ENCODE results near the gene SEMA3E. TPM values are rescaled to one million over a fixed set of nuclear protein-coding genes. Genes with fewer than 3 reads are reported as not detected.

Gene SEMA3E
- total and polyA plus RNA-seq, 8 donors, result 0.23 to 2.0 (median 0.97) TPM

GRCh38 chr7:83414947-83415346 lies 234.0 kb downstream of the SEMA3E start:
- H3K4me3 ChIP-seq, result no peak overlapping the region
- intact Hi-C loops (cut with DNase I), result loop anchor here in 1 of 3 donors (5.0 kb wide), 1 partner anchor 242 kb away; no protein-coding TSS in a partner anchor
- H3K4me1 ChIP-seq, result no peaks in the 10 kb centered on the region
- no peaks in the 10 kb centered on the region for H3K9me3 ChIP-seq
- 8 to 14% methylated on average over 2 of the region's 2 CpGs for WGBS, 2 donors
- FAIRE-seq (no peak), DNase-seq (no peak), ATAC-seq (no peak)
- H3K27me3 ChIP-seq, result no peaks in the 10 kb centered on the region
- H3K36me3 ChIP-seq, result no peaks in the 10 kb centered on the region
- TF ChIP-seq, protein P1, sequence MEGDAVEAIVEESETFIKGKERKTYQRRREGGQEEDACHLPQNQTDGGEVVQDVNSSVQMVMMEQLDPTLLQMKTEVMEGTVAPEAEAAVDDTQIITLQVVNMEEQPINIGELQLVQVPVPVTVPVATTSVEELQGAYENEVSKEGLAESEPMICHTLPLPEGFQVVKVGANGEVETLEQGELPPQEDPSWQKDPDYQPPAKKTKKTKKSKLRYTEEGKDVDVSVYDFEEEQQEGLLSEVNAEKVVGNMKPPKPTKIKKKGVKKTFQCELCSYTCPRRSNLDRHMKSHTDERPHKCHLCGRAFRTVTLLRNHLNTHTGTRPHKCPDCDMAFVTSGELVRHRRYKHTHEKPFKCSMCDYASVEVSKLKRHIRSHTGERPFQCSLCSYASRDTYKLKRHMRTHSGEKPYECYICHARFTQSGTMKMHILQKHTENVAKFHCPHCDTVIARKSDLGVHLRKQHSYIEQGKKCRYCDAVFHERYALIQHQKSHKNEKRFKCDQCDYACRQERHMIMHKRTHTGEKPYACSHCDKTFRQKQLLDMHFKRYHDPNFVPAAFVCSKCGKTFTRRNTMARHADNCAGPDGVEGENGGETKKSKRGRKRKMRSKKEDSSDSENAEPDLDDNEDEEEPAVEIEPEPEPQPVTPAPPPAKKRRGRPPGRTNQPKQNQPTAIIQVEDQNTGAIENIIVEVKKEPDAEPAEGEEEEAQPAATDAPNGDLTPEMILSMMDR (IDR thresholded peaks at IDR 0.05), result no peak
- H3K27ac ChIP-seq, result no peak overlapping the region

GRCh38 chr7:83413831-83414230 lies 235.1 kb downstream of the SEMA3E start:
- Histone ChIP-seq H3K36me3 (no peaks in the 10 kb centered on the region), H3K4me1 (no peaks in the 10 kb centered on the region), H3K27me3 (no peaks in the 10 kb centered on the region), H3K9me3 (no peaks in the 10 kb centered on the region), H3K4me3 (no peak overlapping the region), H3K27ac (no peak overlapping the region)
- ATAC-seq (no peak), DNase-seq (peak in 1 of 6 donors; percentile 9), FAIRE-seq (no peak)
- WGBS, 2 donors, result 17 to 22% methylated on average over 4 of the region's 4 CpGs
- TF ChIP-seq, protein P1 (IDR thresholded peaks at IDR 0.05), result no peak
- intact Hi-C loops (cut with DNase I), result loop anchor here in 1 of 3 donors (5.0 kb wide), 1 partner anchor 243 kb away; no protein-coding TSS in a partner anchor

DNA sequence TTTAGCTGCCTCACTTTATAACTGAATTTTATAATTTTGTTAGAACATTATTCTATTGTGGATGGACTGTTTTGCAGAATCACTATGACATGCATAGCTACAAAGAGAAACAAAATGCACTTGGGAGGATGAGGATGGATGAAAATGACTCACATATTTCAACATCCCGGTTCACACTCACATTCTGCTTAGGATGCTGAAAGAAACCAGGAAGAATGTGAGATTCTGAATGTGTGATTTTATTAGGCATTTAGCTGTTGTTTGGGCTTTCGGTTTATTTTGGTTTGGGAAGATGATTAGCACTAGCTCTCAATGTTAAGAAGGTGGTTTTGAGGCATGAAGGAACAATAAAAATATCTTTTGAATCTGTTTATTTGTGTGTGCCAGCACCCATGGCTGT lies 235.5 kb downstream of the SEMA3E start:
- Histone ChIP-seq H3K36me3 (no peaks in the 10 kb centered on the region), H3K4me1 (no peaks in the 10 kb centered on the region), H3K27me3 (no peaks in the 10 kb centered on the region), H3K27ac (no peak overlapping the region), H3K9me3 (no peaks in the 10 kb centered on the region), H3K4me3 (no peak overlapping the region)
- intact Hi-C loops (cut with DNase I), result loop anchor here in 1 of 3 donors (5.0 kb wide), 1 partner anchor 244 kb away; no protein-coding TSS in a partner anchor
- FAIRE-seq (no peak), DNase-seq (no peak), ATAC-seq (no peak)
- WGBS, 2 donors, result 78 to 87% methylated on average over 2 of the region's 2 CpGs
- TF ChIP-seq, protein P1 (IDR thresholded peaks at IDR 0.05), result no peak

- 29 to 30% methylated on average over 3 of the region's 3 CpGs for WGBS, 2 donors
- FAIRE-seq (peak; percentile 95), ATAC-seq (peak in 3 of 4 donors; percentile 63 to 68 (median 65)), DNase-seq (peak in 1 of 6 donors; percentile 32)
- Histone ChIP-seq H3K9me3 (no peaks in the 10 kb centered on the region), H3K4me3 (no peak overlapping the region), H3K27ac (no peak overlapping the region), H3K27me3 (no peaks in the 10 kb centered on the region), H3K4me1 (no peaks in the 10 kb centered on the region), H3K36me3 (no peaks in the 10 kb centered on the region)
- TF ChIP-seq, protein P1 (IDR thresholded peaks at IDR 0.05), result peak; percentile 34 to 55 (median 46)
- intact Hi-C loops (cut with DNase I), result loop anchor here in 1 of 3 donors (5.0 kb wide), 1 partner anchor 246 kb away; no protein-coding TSS in a partner anchor
Observed at GRCh38 chr7:83410989-83411591, 237.8 kb downstream of the SEMA3E start.

GRCh38 chr7:83394776-83395175 lies 254.2 kb downstream of the SEMA3E start:
- Histone ChIP-seq H3K4me1 (no peaks in the 10 kb centered on the region), H3K27me3 (no peaks in the 10 kb centered on the region), H3K27ac (no peak overlapping the region), H3K36me3 (no peaks in the 10 kb centered on the region), H3K4me3 (no peak overlapping the region), H3K9me3 (no peaks in the 10 kb centered on the region)
- FAIRE-seq (no peak), DNase-seq (no peak), ATAC-seq (no peak)
- TF ChIP-seq, protein P1 (IDR thresholded peaks at IDR 0.05), result no peak
- intact Hi-C loops (cut with DNase I), result no loop called here
